AG09309 (cell line): ENCODE measurements around the gene ABCG2.

Experiments used
- DNase-seq: peaks from one replicate; pipeline ENCODE4 v3.0.0-alpha.2; 2010; ENCODE audit warnings: low read depth
- H3K4me3 ChIP-seq: 2 replicates; pipeline ENCODE4 v1.5.1; 2011; ENCODE audit warnings: mild to moderate bottlenecking, low read depth, low read length, moderate library complexity; ENCODE audit not compliant: control insufficient read depth
- TF ChIP-seq, protein P1 (sequence below): IDR thresholded peaks from 2 replicates; pipeline ENCODE4 v1.5.1; 2011; ENCODE audit warnings: mild to moderate bottlenecking, low read depth, low read length, inconsistent platforms; ENCODE audit not compliant: insufficient read depth, control insufficient read depth; ENCODE audit errors: missing control alignments

Gene ABCG2

DNA sequence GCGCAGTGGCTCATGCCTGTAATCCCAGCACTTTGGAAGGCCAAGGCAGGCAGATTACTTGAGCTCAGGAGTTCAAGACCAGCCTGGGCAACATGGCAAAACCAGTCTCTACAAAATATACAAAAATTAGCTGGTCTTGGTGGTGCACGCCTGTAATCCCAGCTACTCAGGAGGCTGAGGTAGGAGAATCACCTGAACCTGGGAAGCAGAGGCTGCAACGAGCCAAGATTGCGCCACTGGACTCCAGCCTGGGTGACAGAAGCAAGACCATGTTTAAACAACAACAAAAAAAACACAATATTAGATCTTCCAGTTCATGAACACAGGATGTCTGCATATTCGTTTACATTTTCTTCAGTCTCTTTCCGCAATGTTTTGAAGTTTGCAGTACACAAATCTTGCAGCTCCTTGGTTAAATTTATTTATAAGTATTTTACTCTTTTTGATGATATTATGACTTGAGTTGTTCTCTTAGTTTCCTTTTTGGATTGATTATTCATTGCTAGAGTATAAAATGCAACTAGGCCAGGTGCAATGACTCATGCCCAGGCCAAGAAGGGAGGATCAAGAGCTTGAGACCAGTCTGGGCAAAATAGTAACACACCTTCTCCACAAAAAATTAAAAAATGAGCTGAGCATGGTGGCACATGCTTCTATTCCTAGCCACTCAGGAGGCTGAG, 30.4 kb upstream of the ABCG2 start:
- no peak for DNase-seq
- no peak overlapping the region for H3K4me3 ChIP-seq
- TF ChIP-seq, protein P1, sequence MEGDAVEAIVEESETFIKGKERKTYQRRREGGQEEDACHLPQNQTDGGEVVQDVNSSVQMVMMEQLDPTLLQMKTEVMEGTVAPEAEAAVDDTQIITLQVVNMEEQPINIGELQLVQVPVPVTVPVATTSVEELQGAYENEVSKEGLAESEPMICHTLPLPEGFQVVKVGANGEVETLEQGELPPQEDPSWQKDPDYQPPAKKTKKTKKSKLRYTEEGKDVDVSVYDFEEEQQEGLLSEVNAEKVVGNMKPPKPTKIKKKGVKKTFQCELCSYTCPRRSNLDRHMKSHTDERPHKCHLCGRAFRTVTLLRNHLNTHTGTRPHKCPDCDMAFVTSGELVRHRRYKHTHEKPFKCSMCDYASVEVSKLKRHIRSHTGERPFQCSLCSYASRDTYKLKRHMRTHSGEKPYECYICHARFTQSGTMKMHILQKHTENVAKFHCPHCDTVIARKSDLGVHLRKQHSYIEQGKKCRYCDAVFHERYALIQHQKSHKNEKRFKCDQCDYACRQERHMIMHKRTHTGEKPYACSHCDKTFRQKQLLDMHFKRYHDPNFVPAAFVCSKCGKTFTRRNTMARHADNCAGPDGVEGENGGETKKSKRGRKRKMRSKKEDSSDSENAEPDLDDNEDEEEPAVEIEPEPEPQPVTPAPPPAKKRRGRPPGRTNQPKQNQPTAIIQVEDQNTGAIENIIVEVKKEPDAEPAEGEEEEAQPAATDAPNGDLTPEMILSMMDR = no peak

DNA sequence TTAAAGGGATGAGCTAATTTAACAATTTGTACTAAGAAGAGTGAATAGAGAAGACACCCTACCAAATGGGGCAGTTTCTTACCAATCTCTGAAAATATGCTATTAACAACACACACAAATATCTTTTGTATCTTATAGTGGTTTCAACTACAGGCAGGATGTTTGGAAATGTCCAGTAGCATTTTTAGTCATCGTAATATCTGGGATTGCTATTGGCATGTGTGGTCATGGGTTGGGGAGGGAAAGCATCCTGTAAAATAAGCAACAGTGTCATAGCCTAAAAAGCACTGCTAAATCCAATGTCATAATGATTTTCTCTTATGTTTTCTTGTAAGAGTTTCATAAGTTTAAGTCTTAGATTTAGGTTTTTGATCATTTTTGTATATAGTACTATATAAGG, 29.3 kb upstream of the ABCG2 start:
- TF ChIP-seq, protein P1 = no peak
- no peak overlapping the region for H3K4me3 ChIP-seq
- DNase-seq = no peak

DNA sequence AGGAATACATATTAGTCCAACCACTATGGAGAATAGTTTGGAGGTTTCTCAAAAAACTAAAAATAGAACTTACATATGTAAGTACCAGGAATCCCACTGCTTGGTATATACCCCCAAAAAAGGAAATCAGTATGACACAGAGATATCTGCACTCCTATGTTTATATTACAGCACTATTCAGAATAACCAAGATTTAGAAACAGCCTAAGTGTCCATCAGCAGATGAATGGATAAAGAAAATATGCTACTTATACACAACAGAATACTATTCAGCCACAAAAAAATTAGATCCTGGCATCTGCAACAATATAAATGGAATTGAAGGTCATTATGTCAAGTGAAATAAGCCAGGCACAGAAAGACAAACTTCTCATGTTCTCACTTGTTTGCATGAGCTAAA, 27.5 kb upstream of the ABCG2 start:
- TF ChIP-seq, protein P1 = no peak
- no peak for DNase-seq

DNA sequence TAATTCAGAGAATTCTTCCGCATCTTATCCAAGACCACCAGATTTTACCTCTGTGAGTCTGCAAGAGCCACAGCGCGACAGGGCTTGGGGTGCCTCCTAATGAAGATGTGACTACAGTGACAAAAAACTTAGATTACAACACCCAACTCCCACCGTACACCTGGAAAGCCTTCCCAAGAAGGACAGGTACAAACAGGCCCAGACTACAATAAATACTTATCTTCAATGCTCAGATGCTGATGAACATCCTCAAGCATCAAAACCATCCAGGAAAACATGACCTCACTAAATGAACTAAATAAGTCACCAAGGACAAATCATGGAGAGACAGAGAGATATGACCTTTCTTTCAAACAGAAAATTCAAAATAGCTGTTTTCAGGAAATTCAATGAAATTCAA, 20.8 kb upstream of the ABCG2 start:
- DNase-seq = no peak
- H3K4me3 ChIP-seq = no peak overlapping the region
- TF ChIP-seq, protein P1 = no peak

More for the DNA sequence above, 27.5 kb upstream of the ABCG2 start:
- H3K4me3 ChIP-seq = no peak overlapping the region

DNA sequence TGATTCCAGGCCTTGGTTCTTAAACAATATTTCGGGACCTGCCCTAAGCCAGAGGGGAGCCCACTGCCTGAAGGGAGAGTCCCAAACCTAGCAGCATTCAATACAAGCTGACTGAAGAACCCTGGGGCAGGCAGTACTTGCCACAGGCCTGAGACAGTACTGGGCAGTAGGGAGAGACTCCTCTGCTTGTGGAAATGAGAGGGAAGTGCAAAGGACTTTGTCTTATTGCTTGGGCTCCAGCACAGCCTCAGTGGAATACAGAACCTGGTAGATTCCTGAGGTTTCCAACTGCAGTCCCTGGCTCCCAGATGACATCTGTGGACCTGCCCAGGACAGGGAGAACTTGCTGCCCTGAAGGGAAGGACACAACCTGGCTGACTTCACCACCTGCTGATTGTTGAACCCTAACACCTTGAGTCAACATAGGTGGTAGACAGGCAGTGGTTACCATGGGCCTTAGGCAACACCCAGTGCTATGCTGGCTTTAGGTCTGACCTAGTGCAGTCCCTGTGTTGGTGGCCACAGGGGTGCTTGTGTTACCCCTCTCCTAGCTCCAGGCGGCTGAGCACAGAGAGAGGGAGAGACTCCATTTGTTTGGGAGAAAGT, 20.3 kb upstream of the ABCG2 start:
- no peak for DNase-seq

DNA sequence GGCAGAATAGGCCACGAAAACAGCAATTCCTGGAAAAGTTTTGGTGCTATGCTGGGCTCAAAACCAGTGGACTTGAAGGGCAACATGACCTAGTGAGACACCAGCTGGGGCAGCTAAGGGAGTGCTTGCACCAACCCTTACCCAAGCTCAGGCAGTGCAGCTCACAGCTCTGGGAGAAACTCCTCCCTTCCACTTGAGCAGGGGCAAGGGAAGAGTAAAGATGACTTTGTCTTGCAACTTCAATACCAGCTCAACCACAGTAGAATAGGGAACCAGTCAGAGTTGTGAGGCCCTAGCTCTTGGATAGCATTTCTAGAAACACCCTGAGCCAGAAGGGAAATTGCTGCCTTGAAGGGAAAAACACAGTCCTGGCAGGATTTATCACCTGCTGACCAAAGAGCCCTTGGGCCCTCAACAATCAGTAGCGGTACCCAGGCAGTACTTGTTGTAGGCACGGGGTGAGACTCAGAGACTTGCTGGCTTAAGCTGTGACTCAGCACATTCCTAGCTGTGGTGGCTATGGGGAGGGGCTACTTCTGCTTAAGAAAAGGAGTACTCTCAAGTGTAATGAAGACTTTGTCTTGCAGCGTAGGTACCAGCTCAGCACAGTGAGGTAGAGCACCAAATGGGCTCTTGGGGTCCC, 19.7 kb upstream of the ABCG2 start:
- TF ChIP-seq, protein P1 = no peak
- no peak overlapping the region for H3K4me3 ChIP-seq
- peak; percentile 21 for DNase-seq

More for the DNA sequence above, 20.3 kb upstream of the ABCG2 start:
- no peak overlapping the region for H3K4me3 ChIP-seq
- TF ChIP-seq, protein P1 = no peak
